Epidermal melanocyte (primary cell): ENCODE measurements around the gene IFNG.
"Not testable (repeated sequence)": the region's sequence is repeated elsewhere in the genome, so short reads cannot be mapped to it uniquely, and the experiment has no call there.

Experiments
- DNase-seq: peaks from one replicate; pipeline ENCODE4 v3.0.0; 2011; ENCODE audit warnings: low spot score; ENCODE audit not compliant: insufficient read length

Gene IFNG

DNA sequence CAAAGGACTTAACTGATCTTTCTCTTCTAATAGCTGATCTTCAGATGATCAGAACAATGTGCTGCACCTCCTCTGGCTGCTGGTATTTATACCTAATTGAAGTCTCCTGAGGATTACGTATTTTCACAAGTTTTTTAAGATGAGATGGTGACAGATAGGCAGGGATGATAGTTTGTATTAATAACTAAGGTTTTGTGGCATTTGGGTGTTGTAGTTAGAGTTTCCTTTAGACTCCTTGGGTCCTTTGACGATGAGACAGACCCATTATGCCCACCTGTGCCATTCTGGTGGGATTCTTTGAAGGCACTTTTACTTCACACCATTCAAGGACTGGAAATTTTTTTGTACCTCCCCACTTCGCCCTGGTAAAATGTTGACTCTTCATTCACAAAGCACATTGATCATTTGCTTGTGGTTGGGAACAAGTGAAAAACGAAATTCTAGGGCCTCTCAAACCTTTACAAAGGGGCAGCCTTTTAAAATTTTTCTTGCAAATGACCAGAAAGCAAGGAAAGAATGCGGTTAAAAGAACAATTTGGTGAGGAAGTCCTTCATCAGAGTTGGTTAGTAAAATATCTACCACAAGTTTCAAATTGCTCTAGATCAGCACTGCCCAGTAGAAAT, at the start of gene IFNG:
Gene IFNG, minus strand, starts transcription at position 60 of the 624 bp plus-strand sequence. CDS start 125 bp downstream, outside the sequence.
- no peak for DNase-seq

DNA sequence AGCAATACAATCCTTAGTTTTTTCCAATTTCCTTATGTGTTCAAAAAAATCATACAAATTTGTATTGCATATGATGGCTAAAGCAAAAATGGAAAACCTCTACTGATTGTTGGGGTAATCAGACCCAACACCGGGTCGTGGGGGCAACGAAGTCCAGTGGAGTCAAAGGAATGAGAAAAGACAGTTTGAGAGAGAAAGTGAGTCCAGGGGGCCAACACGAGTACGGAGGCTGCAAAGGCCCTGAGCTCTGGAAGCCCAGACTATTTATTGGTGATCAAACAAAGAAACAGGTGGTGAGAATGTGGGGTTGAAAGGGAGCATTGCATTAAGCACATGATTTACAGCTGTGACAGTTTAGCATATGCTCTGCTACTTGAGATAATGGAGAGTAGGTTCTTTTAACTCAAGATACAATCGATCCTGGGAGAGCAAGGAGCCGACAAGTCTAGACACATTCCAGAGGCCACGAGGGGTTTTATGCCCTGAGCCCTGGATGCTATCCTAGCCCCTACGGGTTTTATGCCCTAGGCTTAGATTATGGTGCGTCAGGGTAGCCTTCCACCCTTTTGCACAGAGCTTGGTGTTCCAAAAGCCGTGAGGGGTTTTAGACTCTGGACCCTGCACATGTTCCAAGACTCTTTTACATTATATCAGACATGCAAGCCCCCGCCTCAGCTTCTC, 49.6 kb upstream of the IFNG start:
- DNase-seq, result not testable (repeated sequence)

DNA sequence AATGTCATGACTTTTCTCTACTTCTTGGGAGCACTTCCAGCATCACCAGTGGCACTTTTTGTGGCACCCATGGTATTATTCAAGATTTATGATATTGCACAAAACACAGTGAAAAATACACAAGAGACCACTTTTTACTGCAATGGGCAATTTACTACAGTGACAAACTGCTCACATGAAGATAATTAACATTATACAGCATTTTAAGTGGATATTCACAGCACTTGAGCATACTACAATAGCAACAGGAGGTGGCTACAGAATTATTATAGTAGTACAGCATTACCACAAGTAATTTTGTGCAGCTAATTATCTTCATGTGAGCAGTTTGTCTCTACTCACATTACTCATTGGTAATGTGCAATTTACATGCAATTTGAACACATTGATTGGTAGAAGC, 47.7 kb upstream of the IFNG start:
- DNase-seq, result no peak

DNA sequence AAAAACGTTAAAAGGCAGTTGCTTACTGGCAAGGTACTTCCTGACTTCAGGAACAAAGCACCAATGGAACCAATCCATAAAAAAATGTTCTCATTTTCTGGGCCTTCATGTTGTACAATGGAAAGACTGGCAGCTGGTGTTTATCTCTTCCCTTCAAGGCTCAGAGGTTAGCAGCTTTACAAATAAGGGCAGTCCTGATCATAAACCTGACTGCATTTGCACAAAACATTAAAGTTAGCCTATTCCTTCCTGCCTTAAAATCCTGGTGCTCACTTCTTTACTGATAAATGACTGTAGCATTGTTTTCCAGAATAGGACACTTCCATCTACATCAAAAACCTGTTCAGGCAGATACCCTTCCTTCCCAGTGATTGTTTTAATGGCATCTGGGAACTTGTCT, 46.9 kb upstream of the IFNG start:
- DNase-seq, result no peak

DNA sequence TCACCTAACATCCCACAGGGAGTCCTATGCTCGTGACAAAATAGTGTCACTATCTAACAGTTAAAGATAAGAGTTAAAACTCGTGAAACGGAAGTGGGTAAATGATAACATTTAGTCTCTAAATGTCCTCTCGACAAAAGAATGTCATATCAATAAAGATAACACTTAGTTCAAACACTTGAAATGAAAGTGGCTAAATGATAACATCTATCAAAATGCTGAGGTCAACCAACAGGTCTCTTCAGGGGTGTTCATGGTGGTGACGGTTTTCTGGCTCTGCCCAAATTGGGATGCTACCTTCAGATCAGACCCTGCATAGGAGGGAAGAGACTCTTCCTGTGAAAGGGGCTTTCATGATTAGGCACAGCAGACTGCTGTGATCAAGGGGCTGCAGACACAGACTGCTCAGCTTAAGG, 43.9 kb upstream of the IFNG start:
- no peak for DNase-seq

DNA sequence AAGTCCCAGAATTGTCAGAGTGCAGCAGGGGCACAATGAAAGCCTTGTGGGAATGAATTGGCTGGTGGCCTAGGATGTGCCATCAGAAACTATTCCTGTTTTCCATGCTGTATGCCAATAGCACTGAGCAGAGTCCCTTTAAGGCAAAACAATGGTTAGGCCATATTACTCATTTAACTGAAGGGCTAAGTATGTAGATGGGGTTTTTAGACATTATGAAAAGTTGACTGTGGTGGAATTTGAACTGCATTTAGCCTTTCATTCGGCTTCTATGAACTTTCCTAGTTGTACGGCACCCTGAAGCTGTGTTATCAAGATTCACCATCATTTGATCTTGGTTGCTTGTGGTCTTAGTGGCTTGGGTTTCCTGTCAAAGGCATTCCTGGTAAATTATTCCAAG, 41.3 kb upstream of the IFNG start:
- no peak for DNase-seq

DNA sequence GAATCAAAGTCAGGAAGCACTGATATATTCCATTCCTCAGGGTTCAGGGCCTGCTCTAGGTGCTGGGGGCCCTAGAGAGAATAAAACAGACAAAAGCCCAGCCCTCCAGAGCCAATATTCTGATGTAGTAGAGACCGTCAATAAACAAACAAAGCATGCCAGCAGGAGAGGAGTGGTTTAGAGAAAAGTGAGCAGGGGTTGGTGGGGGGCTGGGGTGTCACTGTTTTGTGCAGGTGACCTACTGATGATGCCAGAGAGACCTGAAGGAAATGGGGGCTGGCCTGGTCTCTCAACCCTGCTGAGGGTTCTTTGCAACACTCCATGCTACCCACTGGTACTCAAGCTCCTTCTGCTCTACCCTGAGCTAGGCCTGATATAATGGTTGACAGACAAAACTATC, 39.6 kb upstream of the IFNG start:
- no peak for DNase-seq

DNA sequence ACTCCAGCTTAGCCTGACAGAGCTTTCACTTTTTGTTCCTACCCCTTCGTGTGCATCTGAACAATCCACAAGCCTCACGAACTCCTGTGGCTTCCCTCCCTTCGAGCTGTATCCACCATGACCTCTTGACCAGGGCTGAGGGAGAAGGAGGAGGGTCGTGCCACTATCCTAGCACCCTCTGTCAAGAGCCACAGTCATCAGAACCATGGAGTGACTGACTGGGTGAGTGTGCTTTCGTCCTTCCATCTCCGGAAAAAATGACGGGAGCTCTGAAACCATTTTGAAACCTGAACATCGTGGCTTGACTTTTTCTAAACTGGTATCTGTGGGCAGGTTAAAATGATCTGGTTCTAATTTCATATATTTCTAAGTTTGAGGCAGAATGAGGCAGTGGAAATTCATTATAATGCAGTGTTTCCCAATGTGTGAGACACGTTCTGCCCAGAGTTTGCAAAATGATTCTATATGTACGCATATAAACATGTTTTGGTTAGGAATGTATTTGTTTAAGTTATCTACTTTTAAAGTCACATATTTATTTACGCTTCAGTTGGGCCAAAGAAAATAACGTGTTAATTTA, 39.1 kb upstream of the IFNG start:
- no peak for DNase-seq

DNA sequence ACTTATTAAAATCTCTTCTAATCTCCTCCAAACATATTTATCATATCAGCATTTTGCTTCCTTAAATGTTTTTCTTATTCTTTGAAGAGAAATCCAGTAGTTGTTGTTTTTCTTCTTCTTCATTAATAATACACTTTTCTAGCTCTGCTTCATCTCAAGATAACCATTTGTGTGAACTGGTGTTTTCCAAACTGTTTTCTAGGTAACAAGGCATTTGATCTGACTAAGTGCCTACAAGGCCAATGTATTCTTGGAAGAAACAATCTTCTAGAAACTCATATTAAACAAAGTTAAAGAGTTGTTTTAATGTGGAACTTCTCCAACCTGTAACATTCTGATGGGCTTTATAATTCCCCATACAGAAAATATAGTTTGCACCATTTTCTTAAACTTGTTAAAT, 30.8 kb upstream of the IFNG start:
- DNase-seq, result no peak

DNA sequence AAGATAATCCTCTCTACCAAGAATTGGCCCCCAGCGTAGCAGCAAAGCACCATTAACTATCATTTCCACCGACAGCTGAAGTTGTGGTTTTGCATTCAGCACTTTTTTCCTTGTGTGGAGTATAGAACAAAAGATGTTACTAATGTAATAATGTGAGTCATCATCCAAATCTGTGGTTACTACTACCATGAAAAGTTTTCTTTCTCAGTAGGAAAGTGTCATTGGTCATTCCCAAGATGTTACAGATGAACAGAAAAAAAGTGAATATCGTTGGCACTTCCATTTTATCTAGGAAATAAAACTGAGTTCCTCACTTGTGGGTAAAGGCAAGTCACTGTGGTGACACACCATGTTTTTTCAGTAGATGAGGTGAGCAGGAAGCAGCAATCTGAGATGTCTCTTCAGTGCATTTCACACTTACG, 30.3 kb upstream of the IFNG start:
- no peak for DNase-seq

DNA sequence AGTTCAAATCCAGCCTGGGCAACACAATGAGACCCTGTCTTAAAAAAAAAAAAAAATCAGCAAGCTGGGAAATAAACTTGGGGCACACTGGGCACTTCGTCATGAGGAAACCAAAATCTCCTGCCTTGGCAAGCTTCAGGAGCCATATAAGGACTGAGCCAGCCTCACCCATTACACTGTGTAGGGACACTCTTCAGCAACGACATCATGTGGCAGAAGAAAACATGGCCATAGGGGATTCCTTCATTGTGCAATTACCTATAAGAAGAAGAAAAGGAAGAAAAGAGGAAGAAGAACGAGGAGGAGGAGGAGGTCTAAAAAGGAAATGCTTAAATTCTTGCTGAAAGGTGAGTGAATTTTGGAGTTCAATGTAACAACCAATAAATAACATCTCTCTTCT, 26.1 kb upstream of the IFNG start:
- DNase-seq, result no peak

DNA sequence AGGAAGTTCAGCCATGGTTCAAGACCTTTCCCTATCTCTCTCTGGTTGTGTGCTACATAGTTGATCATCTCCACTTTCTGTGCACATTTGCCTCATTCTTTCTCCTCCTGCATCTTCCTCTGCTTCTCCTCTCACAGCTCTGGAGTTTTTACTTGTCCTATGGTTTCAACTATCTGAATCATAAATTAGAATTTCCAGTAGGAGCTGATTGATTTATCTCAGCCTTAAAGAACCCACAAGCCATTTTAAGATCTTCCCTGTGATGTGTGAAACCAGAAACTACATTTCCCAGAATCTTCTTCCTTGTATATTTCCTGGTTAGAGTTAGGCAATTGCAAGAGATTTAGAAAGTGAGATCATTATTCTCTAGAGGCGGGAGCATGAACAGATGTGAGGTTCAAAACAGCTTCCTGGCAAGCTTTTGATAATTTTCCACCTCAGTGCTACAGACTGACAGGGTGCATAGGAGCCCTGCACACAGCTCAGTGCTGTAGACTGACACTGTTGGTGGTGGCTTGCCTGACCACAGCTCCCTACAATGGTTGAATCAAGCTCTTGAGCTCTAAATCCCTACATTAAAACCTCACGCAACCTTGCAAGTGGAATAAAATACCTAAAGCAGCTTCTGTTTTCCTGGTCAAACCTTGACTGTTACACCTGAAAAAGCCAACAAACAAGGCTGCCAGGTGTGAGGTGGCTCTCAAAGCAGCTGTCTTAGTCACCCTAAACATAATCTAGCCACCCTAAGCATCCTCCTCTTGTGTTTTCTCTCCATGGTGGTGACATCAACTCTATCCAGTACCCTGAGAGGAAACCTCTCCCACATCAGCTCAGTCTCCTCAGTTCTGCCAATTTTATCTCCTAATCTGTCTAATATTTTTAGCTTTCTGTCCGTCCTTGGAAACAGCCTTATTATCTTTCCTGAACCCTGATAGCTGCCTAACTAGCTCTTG, 21.5 kb upstream of the IFNG start:
- no peak for DNase-seq

DNA sequence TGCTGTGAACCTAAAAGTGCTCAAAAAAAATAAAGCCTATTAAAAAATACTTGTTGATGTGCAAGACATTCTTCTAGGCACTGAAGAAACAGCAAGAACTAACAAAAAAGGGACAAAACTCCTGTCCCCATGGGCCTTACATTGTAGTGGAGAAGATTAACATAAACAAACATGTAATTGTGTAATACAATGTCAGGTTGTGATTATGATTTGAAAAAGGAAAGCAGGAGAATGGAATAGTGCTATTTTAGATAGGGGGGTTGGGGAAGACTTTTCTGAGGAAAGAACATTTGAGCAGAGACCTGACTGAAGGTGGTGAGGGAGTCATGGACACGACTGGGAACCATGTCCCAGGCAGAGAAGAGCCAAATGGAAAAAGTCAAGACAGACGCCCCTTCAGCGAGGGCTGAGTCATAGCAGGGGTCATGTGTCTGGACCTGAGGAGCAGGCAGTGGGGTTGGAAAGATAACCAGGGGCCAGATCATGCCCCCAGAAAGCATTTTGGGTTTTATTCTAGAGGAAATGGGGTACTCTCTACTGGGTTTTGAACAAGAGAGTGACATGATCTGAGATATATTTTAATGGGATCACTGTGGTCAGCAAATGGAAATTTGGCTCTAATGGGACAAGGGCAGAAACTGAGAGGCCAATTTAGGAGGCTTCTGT, 19.4 kb upstream of the IFNG start:
- DNase-seq, result no peak

DNA sequence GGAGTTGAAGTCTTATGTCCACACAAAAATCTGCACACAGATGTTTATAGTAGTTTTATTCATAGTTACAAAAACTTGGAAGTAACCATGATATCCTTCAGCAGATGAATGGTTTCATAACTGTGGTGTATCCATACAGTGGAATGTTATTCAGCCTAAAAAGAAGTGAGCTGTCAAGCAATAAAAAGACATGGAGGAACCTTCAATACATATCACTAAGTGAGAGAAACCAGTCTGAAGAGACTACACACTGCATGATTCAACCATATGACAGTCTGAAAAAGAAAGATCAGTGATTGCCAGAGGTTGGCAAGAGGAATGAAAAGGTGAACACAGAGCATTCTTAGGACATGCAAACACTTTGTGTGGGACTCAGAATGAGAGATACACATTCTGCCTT, 18.6 kb upstream of the IFNG start:
- DNase-seq, result no peak

DNA sequence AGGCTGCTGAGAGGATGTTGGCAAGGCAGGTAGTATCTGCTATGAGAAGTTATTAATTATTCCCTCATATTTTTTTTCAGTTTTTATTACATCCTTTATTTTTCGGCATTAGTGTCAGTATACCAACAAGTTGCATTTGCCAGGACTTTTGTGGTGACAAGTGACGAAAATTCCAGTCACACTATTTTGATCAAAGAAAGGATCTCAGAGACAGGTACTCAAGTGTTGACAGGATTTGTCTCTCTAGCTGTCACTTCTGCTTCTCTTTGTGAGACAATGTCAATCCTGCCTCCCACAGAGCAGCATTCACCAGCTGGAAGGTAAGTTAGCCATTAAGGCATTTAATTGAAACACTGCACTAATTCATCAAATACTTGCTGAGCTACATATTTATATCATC, 18.0 kb upstream of the IFNG start:
- DNase-seq, result no peak

DNA sequence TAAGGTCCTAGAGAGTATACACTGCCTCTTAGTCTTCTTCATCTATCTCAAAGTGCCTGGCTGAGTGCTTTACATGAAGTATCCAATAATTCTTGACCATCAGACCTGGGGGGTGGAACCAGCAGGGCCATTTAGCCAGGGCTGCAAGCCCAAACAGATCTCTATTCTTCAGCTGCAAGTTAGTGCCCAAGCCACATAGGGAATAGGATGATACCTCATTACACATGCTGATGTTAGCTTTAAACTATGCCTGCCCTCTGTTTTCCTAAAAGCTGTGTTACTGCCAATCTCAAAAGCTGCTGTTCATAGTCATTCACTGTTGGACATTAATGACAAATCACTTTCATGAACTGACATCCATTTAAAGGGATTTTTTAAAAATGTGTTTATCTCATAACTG, 16.7 kb upstream of the IFNG start:
- no peak for DNase-seq

DNA sequence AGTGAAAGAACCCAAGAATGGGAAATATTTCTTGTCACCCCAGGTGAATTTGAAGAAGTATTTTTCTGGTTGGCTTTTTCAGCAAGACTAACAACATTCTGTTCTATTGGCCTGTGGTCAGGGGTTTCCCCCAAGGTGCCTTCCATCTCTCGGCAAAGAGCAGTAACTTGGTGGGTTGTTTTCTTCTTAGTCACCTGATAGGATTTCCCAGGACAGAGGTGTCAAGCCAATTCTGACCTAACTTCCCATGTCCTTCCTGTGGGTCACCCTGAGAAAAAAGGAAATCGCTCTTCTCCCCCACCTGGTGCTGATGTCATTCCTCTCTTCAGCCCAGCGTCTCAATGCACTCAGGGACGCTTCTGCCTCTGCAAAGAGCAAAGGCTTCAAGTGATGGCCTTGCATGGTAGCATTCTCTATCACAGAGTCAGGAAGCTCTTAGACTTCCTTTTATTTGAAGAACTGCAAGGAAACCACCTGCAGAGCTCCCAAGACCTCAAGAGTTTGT, 16.1 kb upstream of the IFNG start:
- no peak for DNase-seq

DNA sequence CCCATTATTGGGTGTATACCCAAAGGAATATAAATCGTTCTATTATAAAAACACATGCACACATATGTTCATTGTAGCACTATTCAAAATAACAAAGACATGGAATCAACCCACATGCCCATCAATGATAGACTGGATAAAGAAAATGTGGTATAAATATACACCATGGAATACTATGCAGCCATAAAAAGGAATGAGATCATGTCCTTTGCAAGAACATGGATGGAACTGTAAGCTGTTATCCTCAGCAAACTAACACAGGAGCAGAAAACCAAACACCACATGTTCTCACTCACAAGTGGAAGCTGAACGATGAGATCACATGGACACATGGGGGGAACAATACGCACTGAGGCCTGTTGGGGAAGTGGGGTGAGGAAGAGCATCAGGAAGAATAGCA, 15.2 kb upstream of the IFNG start:
- DNase-seq, result not testable (repeated sequence)

DNA sequence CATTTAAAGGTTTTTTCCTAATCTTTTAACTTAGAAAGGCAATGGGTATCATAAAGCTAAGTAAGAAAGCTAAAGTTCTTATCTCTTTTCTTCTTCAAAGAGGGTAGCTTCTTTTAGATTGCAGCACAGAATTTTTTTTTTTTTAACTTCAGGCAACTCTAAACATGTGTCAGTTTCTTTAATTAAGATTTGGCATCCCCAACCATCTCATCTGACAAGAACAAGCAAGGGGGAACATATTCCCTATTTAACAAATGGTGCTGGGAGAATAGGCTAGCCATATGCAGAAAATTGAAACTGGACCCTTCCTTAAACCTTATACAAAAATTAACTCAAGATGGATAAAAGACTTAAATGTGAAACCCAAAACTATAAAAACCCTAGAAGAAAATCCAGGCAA, 14.3 kb upstream of the IFNG start:
- no peak for DNase-seq

DNA sequence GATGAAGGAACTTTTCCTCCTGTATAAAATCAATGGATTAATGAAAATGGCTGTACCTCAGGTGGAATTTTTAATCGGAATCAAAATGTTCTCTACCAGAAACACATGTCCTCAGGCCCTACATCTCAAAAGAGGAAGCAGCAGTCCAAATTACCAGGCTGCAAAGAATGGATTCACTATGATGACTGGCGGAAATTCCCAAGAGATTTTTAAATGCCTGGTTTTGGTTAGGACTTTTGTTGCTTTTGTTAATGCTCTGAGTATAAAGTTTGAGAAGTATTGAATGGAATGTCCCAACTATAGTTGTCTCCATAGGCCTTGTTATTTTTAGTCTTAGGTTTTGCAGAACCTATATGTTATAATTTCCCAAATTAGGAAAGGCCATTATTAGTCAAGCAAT, 11.2 kb upstream of the IFNG start:
- no peak for DNase-seq

DNA sequence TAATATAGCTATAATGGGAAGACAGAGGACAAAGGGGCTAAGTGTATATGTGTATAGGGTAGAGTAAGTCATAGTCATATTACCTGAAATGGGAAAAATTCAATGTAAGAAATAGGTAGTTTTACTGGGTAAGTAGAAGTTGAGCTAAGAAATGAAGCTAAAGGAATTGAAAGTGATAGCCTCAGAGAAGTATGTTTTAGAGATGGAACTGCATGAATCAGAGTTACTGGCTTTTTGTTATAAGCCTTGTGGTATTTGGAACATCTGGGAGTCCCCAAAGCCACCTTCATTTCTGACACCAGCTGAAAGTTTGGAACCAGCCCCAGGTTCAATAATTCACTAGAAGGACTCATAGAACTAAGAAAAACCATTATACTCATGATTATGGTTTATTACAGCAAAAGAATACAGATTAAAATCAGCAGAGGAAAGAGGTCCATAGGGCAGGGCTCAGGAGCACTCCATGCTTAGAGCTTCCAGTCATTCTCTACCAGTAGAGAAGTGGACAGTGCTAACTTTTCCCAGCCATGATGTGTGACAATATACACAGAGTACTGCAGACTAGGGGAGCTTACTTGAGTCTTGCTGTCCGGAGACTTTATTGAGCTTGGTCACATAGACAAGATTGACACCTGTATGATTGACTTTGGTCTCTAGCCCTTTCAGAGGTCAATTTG, 9.8 kb upstream of the IFNG start:
- no peak for DNase-seq
